Ramos (cell line): Measurements from ENCODE around the gene GRHL1.
"Not testable (repeated sequence)": the region's sequence is repeated elsewhere in the genome, so short reads cannot be mapped to it uniquely, and the experiment has no call there.

Source experiments
- in situ Hi-C: fragments of 300-500 bp; cut with MboI; formaldehyde crosslinking; loops from one replicate; pipeline ENCODE4 v1.14.3; 2022; ENCODE audit warnings: low sequenced_read_pairs; ENCODE audit not compliant: unreplicated experiment

Gene GRHL1

GRCh38 chr2:10007435-10007834 is 55.9 kb downstream of the GRHL1 start:
- in situ Hi-C loops: no loop called here

DNA sequence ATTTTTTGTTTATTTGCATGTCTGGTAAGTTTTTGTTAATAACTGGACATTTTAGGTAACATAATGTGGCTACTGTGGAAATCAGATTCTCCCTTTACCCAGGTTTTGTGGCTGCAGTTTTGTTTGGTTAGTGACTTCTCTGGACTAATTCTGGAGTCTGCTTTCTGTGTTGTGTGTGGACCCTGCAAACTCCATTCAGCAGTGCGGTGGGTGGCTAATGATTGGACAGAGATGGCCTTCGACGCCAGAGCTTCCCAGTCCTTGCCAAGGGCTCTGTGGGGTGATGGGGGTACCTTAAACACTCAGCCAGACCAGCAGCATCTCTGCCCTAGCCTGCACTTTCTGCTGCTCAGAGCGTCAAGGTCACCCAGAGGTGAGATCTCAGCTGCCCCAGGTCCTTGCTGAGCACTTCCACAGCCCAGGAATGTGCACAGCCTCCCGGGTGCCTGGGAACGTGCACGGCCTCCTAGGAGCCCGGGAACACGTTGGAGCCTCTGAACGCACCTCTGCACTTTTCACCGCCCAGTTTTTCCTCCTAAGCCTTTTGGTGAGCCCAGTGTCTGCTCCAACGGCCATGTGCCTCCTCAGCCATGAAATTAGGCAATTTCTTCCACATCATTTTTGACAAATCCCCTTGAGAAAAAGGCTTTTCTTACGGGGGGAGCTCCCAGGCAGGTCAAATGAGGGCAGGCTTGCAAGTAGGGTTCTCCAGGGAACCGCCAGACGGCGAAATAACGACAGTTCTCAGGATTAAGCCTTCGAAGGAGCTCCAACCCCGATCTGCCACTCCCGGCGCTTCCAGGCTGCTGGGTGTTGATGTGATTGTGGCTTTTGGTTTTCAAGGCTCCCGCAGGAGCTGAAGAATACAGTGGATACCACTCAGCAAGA is 56.7 kb downstream of the GRHL1 start:
- in situ Hi-C loops: no loop called here

DNA sequence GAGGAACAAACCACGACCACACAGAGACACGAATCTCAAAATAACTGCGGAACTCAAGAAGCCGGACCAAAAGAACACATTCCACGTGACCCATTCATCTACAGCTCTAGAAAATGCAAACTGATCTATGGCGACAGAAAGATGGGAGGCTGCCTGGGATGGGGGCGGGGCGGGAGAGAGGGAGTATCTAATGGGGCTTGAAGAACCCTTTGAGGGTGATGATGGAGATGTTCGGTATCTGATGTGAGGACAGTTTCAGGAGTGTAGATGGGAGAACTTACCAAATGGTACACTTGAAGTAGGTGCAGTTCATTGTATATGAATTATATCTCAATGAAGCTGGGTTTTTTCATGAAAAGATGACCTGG is 57.3 kb downstream of the GRHL1 start:
- in situ Hi-C loops: no loop called here

DNA sequence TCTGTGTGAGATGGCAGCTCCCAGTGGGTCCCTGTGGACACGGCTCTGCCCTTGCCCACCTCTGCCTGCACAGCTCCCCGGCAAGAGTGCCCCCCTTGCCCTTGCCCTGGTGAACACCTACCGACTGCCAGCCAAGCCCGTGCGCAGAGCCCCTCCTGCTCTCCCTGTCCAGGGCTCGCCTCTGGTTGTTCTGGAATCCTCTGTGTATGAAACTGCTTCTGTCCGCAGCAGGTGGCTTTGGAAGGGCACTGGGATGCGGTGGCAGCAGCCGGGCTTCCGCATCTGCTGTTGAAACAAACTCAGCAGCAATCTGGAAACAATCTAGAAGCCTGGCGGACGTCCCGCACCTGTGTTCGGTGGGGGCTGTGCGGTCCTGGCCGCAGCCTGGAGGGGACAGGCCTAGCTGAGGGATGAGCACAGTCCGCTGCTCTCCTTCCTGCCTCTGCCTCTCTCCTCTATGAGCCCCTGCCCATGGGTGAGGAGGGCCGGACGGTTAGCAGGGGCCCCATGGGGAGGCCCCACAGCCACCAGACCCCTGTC is 57.8 kb downstream of the GRHL1 start:
- in situ Hi-C loops: no loop called here

DNA sequence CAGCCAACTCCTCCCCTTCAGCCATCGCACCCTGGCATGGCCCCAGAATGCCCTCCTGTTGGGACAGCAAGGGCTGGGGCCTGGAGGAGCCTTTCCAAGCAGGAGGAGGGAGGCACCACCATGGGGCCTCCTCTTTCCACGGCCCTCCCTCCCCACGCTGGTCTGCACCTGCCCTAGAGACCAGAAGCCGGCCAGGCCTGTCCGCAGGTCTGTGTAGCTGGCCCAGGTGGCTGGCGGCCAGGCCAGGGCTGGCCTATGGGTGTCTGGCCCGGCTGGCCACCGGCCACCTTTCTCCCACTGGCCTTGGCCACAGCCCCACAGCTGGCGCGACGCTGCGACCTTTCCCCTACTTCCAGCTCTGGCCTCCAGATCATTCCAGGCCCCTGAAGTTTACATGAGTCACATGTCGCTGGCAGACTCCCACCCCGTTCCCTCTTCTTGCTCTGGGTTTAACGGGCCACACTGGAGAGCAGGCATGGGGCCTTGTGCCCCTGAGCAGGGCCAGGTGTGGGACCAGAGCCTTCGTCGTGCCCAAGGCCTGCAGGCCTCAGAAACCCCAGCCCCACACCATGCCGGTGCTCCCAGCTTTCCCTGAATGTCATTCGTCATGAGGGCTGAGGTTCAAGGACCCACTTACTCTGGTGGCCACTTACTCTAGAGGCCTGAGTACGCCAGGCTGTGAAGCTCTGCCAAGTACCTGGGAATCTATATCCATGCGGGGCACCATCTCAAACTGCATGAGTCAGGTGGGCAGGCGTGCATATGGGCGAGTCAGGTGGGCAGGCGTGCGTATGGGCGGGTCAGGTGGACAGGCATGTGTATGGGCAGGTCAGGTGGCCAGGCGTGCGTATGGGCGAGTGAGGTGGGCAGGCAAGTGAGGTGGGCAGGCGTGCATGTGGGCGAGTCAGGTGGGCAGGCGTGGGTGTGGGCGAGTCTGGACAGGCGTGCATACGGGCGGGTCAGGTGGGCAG is 58.6 kb downstream of the GRHL1 start:
- in situ Hi-C loops: no loop called here

DNA sequence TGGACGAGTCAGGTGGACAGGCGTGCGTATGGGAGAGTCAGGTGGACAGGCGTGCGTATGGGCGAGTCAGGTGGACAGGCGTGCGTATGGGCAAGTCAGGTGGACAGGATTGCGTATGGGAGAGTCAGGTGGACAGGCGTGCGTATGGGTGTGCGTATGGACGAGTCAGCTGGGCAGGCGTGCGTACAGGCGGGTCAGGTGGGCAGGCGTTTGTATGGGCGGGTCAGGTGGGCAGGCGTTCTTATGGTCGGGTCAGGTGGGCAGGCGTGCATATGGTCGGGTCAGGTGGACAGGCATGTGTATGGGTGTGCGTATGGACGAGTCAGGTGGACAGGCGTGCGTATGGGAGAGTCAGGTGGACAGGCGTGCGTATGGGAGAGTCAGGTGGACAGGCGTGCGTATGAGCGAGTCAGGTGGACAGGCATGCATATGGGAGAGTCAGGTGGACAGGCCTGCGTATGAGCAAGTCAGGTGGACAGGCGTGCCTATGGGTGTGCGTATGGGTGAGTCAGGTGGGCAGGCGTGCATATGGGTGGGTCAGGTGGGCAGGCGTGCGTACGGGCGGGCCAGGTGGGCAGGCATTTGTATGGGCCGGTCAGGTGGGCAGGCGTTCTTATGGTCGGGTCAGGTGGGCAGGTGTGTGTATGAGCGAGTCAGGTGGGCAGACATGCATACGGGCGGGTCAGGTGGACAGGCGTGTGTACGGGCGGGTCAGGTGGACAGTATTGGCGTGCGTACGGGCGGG is 59.5 kb downstream of the GRHL1 start:
- in situ Hi-C loops: not testable (repeated sequence)

DNA sequence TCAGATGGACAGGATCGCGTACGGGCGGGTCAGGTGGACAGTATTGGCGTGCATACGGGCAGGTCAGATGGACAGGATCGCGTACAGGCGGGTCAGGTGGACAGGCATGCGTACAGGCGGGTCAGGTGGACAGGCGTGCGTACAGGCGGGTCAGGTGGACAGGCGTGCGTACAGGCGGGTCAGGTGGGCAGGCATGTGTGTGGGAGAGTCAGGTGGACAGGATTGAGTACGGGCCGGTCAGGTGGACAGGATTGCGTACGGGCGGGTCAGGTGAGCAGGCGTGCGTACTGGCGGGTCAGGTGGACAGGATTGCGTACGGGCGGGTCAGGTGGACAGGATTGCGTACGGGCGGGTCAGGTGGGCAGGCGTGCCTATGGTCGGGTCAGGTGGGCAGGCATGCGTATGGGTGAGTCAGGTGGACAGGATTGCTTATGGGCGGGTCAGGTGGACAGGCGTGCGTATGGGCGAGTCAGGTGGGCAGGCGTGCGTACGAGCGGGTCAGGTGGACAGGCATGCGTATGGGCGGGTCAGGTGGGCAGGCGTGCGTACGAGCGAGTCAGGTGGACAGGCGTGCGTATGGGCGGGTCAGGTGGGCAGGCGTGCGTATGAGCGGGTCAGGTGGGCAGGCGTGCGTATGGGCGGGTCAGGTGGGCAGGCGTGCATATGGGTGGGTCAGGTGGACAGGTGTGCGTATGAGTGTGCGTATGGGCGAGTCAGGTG is 60.3 kb downstream of the GRHL1 start:
- in situ Hi-C loops: not testable (repeated sequence)

DNA sequence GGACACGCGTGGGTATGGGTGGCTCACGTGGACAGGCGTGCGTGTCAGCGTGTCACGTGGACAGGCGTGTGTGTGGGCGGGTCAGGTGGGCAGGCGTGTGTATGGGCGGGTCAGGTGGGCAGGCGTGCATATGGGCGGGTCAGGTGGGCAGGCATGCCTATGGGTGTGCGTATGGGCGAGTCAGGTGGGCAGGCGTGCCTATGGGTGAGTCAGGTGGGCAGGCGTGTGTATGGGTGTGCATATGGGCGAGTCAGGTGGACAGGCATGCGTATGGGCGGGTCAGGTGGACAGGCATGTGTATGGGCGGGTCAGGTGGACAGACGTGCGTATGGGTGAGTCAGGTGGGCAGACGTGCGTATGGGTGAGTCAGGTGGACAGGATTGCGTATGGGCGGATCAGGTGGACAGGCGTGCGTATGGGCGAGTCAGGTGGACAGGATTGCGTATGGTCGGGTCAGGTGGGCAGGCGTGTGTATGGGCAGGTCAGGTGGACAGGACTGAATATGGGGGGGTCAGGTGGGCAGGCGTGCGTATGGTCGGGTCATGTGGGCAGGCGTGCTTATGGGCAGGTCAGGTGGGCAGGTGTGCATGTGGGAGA is 61.0 kb downstream of the GRHL1 start:
- in situ Hi-C loops: not testable (repeated sequence)

DNA sequence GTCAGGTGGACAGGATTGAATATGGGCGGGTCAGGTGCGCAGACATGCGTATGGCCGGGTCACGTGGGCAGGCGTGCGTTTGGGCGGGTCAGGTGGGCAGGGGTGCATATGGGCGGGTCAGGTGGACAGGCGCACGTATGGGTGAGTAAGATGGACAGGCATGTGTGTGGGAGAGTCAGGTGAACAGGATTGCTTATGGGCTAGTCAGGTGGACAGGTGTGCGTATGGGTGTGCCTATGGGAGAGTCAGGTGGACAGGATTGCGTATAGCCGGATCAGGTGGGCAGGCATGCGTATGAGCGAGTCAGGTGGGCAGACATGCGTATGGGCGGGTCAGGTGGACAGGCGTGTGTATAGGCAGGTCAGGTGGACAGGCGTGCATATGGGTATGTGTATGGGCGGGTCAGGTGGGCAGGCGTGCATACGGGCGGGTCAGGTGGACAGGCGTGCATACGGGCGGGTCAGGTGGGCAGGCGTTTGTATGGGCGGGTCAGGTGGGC is 61.5 kb downstream of the GRHL1 start:
- in situ Hi-C loops: no loop called here

GRCh38 chr2:10013651-10014417 is 62.3 kb downstream of the GRHL1 start:
- in situ Hi-C loops: not testable (repeated sequence)

- in situ Hi-C loops: no loop called here
Measured at GRCh38 chr2:10014418-10015190, 63.1 kb downstream of the GRHL1 start.

DNA sequence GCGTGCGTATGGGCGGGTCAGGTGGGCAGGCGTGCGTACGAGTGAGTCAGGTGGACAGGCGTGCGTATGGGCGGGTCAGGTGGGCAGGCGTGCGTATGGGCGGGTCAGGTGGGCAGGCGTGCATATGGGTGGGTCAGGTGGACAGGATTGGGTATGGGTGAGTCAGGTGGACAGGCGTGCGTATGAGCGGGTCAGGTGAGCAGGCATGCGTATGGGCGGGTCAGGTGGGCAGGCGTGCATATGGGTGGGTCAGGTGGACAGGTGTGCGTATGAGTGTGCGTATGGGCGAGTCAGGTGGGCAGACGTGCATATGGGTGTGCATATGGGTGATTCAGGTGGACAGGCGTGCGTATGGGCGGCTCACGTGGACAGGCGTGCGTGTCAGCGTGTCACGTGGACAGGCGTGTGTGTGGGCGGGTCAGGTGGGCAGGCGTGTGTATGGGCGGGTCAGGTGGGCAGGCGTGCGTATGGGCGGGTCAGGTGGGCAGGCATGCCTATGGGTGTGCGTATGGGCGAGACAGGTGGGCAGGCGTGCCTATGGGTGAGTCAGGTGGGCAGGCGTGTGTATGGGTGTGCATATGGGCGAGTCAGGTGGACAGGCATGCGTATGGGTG is 64.0 kb downstream of the GRHL1 start:
- in situ Hi-C loops: not testable (repeated sequence)

- in situ Hi-C loops: no loop called here
Measured at GRCh38 chr2:10016001-10016801, 64.7 kb downstream of the GRHL1 start.

GRCh38 chr2:10016802-10017258 is 65.3 kb downstream of the GRHL1 start:
- in situ Hi-C loops: no loop called here

- in situ Hi-C loops: no loop called here
Measured at GRCh38 chr2:10017313-10017941, 65.9 kb downstream of the GRHL1 start.

DNA sequence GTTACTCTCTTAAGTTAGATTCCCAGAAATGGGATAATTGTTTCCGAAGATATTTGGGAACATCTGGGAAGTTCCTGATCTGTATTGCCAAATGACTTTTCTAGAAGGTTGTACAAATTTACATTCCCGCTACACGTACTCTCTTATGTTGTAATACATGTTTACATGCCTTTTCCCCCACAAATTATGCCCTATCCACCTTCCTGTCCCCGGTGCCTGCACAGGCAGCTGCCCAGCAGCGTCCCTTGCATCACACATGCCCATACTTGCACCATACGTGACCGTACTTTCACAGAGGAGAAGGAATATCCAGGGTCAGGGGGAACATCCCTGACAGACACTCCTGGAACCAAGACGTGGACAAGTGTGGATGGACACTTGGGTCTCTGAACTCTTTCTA is 67.7 kb downstream of the GRHL1 start:
- in situ Hi-C loops: no loop called here
